GM19324 (cell line): Measurements from ENCODE around the gene GRIK4.
"Not testable (repeated sequence)": the region's sequence is repeated elsewhere in the genome, so short reads cannot be mapped to it uniquely, and the experiment has no call there.

ENCODE experiments used
- ATAC-seq: cut with Tn5 transposase; IDR thresholded peaks from one replicate; pipeline ENCODE4 v1.9.1; 2021; ENCODE audit warnings: mild to moderate bottlenecking, moderate library complexity; ENCODE audit not compliant: unreplicated experiment, low FRiP score

Gene GRIK4

DNA sequence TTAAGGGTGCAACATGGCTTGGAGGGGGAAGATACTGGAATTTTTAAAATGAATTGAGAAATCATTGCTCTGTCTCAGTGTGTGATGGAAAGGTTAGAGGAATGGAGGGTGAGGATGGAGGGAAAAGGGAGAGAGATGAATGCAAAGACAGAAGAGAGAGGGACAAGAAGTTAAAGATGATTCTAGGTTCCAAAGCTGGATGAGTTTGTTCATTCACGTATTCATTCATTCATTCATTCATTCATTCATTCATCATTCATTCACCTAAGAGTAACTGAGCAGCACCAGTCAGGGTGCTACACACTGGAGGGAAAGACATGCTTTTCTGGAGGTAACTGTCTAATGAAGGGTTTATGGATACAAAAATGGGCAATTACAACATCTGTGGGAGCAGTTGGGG is 209.2 kb downstream of the GRIK4 start:
- no peak for ATAC-seq

DNA sequence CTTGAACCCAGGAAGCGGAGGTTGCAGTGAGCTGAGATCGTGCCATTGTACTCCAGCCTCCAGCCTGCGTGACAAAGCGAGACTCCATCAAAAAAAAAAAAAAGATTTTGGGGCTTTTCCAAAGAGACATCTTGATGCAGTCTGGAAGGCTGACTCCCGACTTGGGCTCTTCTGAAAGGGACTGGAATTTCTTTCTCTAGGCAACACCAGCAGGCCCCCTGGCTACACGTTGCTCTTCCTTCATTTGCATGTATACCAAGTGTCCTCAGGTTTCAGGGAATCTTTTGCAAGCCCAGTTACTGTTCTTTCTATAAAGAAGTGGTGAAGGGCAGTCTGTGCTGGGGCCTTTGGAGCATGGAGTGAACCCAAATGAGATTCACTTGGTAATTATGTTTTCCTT is 211.0 kb downstream of the GRIK4 start:
- no peak for ATAC-seq

DNA sequence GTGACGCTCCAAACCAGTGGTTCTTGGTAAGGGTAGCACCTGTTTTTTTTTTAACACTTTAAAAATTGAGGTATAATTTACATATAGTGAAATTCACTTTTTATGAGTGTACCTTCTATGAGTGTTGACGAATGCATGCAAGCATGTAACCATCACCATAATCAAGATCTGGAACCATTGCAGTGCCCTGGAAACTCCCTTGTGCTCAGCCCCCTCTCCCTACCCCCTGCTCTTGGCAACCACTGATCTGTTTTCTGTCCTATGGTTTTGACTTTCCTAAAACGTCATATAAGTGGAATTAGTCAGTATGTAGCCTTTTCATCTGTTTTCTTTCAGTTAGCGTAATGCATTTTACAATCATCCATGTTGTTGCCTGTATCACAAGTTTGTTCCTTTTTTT is 212.2 kb downstream of the GRIK4 start:
- no peak for ATAC-seq

DNA sequence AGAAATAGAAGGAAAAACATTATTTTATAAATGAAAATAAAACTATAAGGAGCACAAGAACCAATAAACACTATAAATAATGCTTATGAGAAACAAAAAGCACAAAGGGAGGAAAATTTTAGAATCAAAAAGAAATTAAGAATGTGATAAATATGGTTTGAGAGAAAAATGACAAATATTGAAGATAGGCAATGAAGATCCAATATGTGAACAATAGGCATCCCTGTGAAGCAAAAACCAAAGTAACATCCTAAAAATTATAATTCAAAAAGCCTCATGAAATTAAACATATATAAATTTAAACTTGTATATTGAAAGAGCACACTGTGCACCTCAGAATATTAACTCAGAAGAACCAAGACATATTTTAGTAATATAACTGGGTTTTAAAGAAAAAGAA is 216.2 kb downstream of the GRIK4 start:
- no peak for ATAC-seq

DNA sequence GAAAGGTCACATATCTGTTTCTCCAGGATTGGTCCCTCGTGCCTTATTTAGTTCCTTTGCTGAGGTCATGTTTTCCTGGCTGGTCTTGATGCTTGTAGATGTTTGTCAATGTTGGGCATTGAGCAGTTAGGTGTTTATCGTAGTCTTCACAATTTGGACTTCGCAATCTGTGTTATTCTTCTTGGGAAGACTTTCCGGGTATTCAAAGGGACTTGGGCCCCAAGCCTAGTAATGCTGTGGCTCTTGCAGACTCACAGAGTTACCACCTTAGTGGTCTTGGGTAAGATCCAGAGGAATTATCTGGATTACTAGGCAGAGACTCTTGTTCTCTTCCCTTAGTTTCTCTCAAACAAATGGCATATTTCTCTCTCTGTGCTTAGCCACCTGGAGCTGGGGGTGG is 223.5 kb downstream of the GRIK4 start:
- ATAC-seq: no peak

DNA sequence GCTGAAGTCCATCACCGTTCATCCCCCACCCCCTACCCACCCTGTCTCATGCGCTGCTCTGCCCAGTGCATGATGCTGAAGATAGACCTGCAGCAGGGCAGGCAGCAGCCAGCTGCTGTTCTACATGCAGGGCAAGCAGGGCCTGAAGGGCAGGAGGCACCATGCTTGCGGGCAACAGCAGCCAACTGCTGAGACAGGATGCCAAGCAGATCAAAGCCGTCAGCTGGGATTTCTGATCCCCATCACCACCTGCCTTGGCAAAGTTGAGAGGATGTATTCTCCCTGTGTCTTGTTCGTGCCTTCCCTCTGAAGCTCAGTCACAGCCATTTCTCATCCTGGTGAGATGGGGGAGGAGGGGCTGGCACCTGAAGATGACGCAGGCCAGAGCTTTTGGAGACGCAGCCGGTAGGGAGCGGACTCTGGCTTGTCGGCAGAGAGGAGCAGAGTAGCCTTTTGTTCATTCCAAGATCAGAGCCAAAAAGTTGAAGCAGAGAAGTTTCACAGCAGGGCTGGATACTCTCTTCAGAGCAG is 227.0 kb downstream of the GRIK4 start:
- no peak for ATAC-seq

DNA sequence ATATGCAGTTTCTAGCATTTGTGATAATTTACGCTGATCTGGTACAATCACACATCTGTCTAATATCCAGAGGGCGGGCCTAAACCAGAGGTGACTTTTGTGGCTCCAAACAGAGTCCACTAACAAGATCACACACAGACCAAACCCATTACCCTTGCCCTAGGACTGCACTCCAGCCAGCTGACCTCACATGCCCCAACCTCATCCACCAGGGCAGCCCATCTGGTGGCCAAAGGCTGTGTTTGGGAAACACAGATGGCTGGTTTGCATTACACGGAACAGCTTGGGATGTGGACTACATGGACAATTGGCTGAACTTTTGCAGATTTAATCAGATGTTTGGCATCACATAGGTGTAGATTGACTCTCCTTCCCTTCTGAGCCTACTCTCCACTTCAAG is 228.2 kb downstream of the GRIK4 start:
- ATAC-seq: no peak

DNA sequence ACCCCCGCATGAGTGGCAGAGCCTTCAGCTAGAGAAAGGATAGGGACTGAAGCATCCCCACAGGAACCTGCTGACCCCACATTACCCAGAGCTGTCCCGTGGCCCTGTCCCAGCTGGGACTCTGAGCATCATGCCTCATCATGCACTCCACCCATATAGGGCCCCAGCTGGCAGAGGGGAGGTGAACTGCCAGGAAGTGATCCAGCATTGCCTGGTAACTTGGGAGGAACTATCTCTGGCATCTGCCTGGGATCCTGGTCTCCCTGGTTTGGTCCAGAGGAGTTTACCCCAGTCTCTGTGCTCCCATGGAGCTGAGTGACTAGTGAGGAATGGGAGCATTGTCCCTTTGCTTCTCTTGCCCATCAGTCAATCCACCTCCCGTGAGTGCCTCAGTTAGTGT is 228.8 kb downstream of the GRIK4 start:
- ATAC-seq: no peak

DNA sequence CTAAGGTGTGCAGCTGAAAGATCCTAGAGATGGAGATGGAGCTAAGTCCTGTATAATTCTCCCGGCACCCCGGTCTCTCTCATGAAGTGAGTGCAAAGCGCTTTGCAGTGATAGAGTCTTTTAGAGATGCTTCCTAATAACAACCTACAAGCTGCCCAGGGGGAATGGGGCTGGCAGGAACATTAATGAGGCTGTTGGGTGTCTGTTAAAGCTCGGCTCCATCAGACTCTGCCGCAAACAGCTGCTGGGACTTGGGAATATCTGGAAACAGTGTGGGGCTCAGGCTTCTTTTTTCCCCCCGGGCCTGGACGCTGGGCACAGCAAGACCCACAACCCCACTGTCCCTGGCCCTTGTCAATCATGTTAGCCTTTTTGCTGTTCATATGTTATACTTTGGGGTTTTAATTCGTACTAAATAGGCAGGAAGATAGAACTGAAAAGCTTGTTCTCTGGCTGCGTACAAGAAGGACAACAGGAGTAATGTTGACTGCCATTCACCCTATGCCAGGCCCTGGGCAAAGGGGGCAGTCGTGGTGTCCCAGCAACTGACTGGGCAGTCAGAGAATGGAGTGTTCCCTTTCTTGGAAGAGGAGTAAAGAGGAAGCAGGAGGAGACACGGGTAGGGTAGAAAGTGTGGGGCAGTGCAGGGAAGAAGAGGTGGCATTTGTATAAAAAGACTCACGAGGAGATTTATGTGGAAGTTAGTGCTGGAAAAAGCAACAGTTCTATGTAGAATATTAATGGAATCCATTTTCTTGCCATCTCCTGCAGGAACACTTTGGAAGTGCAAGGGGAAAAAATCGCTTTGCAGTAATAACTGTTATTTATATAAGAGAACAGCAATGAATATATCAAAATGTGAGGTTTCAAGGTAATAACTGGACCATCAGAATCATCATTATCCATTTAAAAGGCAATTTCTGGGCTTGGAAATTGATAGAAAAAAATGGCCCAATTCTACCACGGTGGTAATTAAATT is 232.8 kb downstream of the GRIK4 start:
- ATAC-seq: no peak

DNA sequence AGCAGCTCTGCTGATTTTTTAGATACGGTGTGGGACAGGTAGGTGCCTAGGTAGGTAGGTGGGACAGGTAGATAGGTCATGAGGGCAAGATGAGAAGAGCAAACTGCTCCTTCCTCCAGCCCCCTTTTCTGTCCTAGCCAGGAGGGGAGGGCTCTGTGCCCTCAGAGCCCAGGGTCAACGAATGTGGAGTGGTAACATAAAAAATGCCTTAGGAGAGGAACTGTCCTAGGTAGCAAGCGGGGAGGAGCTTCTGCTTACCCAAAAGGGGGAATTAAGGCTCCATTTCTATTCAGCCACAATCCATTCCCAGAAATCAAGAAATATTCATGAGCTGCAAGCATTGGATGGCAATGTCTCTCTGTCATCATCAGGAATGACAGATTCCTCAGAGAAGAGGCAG is 234.8 kb downstream of the GRIK4 start:
- ATAC-seq: no peak

DNA sequence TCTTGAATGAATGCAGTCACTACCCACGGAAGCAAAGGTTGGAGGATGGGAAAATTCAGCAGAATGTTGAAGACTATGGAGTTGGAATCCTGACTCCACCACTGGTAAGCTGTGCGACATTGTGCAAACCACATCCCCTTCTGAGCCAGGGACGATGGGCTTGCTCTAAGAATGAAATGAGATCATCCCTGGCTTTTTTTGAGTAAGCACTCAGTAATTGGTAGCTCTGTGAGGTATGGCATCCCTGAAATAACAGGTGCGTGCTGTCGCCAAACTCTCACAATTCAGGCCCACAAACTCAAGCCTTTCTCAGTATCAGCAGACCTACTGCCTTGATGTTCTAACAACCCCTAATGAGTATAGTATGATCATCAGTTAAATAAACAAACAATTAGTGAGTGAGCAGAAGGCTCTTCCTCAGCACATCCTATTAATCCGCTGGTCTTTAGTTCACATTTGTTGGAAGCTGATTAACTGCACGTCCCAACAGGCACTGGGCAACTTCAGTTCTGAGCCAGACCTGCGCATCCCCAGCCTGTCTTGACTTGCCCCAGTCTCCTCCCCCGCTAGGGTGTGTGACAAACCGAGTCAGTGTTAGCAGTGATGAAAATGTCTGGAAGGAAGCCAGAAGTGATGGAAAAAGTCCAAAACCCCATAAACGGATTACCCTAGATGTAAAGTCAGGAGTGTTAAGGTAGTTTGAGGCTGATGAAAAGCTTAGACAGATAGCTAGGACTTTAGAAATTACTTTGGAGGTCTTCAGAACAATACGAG is 235.5 kb downstream of the GRIK4 start:
- no peak for ATAC-seq

DNA sequence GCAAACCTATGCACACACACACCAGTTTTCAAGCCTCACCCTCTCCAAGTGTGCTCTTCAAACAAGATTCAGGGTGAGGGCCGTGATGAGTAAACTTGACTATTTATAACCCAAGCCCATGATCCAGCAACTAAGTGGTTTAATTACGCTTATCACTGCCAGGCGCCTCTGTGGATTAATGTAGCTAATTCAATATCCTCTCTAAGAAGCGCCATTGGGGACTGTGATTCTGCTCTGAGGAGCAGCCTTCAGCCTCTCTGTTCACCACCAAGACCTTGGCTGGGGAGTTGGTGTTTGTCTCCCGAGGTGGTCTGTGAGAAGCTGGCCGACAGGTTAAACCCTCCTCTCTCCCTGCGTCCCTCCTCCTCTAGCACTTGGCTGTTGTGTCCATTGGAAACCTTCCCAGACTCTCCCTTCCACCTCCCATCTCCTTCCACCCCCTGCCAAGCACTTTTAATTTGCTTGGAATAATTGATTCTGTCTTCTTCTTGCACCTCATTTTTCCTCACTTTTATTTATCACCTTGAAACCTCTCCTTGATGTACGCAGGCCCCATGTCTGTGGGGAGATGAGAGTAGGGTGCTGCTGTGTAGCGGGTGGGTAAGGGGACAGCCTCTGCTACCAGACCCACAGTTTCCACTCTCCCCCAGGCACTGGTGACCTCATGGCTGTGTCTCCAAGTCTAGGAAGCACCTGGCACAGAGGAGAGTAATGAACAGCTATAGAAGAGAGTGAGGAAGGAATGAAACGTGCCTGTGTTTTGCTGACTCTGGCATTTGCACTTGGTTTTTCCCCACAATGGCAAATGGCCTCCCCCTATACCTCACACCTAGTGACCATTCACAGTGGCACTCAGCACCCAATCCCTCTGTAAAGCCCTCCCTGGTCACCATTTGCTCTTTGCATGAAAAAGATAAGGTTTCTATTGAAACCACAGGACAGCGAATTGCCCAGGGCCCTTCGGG is 236.6 kb downstream of the GRIK4 start:
- no peak for ATAC-seq

DNA sequence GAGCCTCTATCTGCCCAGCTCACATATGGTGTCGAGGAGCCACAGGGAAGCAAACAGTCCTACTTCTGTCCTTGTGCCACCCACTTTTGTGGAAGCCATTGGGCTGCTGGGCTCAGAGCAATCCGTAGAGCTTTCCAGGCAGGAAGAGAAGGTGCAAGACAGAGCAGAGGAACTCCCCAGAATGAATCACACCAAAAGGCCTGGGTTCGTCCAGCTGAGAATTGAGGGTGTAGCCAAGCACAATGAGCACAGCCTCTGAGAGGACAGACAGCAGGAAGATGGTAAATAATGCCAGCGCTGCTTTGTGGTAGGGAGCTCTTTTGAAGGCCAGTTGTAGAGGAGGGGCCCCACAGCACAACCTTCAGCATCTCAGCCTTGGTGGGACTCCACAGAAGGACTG is 237.8 kb downstream of the GRIK4 start:
- no peak for ATAC-seq

DNA sequence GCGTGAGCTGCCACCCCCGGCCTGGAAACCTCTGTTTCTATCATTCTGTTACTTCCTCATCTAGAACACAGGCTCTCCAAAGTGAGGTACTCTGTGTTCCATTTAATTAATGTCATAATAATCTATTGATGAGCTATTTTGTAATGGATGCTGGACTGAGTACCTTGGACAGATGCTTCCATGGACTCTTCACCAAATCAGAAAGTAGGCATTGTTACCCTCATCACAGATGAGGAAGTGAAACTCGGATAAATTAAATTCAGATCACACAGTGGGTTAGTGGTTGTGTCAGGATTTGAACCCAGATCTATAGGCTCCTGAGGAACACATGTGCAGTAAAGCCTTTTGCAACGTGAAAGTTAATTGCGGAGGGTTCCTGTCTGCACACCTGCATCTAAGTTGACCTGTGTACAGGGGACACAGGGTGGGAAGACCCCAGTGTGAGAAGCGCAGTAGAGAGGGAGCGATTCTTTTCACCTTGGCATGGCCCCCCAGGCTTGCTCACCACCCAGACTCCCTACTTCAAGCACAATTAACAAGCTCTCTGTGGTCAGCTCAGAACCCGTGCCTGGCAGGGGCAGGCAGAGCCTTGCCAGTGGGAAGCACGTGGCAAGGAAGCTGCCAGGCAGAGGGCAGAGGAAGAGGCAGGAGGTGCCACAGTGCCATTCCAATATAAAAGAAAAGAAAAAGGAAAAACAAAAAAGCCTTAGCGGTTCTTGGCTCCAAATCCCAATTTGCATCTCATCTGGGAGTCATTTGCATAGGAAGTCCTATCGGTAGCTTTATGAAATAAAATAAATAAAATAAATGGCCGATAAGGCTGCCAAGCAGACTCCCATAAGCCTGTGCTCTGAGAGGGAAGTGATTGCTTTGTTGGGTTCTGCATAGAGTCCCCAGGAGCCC is 239.3 kb downstream of the GRIK4 start:
- ATAC-seq: no peak

DNA sequence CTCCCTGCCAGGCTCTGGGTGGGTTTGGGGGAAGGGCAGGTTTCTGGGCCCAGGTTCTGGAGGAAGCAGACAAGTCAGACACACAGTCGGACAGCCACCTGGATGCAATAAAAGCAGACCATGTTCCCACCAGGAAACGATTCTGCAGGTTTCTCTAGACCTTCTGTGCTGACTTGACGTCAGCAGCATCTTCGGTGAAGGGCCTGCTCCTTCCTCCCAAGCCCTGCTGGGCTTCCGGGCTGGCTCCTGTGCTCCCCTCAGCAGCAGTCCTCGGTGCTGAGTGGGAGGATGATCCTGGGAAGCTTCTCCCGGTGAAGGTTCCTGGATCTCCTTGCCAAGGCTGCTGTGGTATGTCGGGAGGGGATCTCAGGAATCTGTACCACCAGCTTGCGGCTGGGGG is 240.0 kb downstream of the GRIK4 start:
- no peak for ATAC-seq

DNA sequence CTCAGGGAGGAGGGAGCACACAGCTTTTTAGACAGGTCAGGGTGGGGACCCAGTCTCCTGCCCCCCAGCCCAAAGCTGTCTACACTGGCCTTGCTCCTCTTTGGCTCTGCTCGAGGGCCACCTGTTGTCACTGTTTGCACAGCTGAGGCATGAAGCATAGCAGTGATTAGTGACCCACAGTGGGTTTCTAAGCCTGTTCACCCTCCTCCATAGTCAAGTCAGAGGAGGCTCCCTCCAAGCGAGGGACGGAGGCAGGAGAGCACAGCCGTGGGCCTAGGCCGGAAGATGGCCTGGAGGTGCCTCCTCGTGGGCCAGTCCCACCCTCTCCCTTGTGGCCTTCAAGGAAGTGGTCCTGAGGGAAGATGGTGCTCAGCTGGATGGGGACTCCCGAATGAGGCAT is 241.1 kb downstream of the GRIK4 start:
- no peak for ATAC-seq

DNA sequence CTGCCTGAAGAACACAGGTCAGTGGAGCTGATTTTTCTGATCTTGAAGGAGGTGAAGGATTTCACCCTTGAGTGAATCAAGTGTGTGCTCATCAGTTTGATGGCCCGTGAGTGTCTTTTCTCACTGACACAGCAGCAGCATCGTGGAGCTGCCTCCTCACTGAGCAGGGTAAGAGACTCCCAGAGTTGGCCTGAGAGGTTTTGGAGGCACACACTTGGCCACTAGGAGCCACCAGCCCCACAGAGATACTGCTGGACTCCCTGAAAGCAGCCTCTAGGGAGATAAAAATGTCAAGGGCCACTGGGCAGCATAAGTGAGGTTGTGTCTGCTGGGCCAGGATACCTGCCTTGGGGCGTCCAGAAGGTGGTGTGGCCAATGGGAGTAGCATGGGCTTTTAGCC is 245.4 kb downstream of the GRIK4 start:
- no peak for ATAC-seq

DNA sequence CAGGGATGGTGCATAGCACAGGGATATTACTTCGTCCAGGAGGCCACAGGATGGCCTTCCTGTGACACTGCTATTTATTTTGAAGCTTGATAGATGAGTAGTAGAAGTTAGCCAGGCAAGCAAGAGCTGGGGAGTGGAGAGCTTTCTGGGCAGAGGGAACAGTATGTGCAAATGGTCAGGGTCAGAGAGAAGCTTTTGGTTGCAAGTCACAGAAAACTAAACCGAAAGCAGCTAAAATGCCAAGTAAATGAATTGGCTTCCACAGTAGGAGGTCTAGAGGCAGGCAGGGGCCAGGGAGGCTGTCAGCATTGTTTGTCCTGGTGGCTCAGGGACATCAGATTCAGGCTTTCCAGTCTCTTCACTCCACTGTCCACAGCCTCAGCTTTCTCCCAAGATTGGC is 247.5 kb downstream of the GRIK4 start:
- no peak for ATAC-seq

DNA sequence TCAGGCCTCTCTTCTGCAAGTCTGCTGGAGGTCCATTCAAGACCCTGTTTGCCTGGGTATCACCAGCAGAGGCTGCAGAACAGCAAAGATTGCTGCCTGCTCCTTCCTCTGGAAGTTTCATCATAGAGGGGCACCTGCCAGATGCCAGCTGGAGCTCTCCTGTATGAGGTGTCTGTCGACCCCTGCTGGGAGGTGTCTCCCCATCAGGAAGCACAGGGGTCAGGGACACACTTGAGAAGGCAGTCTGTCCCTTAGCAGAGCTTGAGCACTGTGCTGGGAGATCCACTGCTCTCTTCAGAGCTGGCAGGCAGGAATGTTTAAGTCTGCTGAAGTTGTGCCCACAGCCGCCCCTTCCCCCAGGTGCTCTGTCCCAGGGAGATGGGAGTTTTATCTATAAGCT is 254.2 kb downstream of the GRIK4 start:
- not testable (repeated sequence) for ATAC-seq
